GM12874 (cell line): Measurements from ENCODE around the gene IKZF5.

Experiments used
- CTCF ChIP-seq: IDR thresholded peaks from 2 replicates; pipeline ENCODE4 v1.5.1; 2011; ENCODE audit warnings: low read depth, mild to moderate bottlenecking, control low read depth, low read length, moderate library complexity; ENCODE audit not compliant: insufficient read depth

The IKZF5 gene

GRCh38 chr10:123013456-123014419, 5.1 kb upstream of the IKZF5 start:
- no peak for TF ChIP-seq CTCF

- TF ChIP-seq CTCF: no peak
These were observed 3.4 kb upstream of the IKZF5 start for GRCh38 chr10:123011987-123012386.

GRCh38 chr10:123009105-123009820, 668 bp upstream of the IKZF5 start:
- no peak for TF ChIP-seq CTCF

GRCh38 chr10:123007558-123008354, 839 bp downstream of the IKZF5 start:
- no peak for TF ChIP-seq CTCF

GRCh38 chr10:123004298-123004697, 4.3 kb downstream of the IKZF5 start:
- TF ChIP-seq CTCF: no peak

GRCh38 chr10:123001370-123001769, 7.2 kb downstream of the IKZF5 start:
- no peak for TF ChIP-seq CTCF

- no peak for TF ChIP-seq CTCF
These were observed 8.4 kb downstream of the IKZF5 start for GRCh38 chr10:123000155-123000554.
